Neural progenitor cell (in vitro differentiated cells): ENCODE data around the gene SEMA4G.

ENCODE experiments used
- CTCF ChIP-seq: fragments of 200-600 bp; sonication (generic); IDR thresholded peaks from 2 replicates; pipeline ENCODE4 v1.5.1; 2017; ENCODE audit warnings: antibody characterized with exemption, mild to moderate bottlenecking
- EZH2 ChIP-seq: fragments of 200-600 bp; sonication (generic); IDR thresholded peaks from 2 replicates; pipeline ENCODE4 v1.6.1; 2017; ENCODE audit warnings: antibody characterized with exemption, mild to moderate bottlenecking, moderate library complexity

DNA sequence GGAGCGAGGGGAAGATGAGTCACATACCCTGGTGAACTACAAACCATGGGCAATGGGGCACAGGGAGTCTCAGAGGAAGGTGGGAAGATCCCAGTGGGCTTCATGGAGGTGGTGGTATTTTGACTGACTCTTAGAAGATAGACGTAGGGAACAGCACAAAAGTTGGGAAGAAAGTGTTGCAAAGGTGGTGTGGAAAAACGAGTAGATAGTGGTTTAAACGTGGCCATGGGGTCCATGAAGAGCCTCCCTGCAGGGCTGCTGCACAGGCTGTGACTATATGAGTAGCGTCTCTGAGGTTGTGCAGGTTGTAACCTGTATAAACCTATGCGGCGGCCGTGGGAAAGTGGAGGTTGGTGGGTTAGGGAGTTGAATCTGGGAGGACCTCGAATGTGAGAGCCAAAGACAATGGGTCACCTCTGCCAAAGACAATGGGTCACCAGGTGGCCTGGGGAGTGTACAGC is 44.1 kb downstream of the SEMA4G start:
- TF ChIP-seq CTCF (no peak), EZH2 (no peak)
